Effector CD8-positive, alpha-beta T cell (primary cell): Measurements from ENCODE around the gene ARHGEF2.
"Not testable (repeated sequence)": the region's sequence is repeated elsewhere in the genome, so short reads cannot be mapped to it uniquely, and the experiment has no call there.

ENCODE experiments used
- DNase-seq: peaks from one replicate; lab custom pipeline; 2025; lab: John Stamatoyannopoulos, UW

ARHGEF2 gene

GRCh38 chr1:155944444-155944799 is 33.9 kb downstream of the ARHGEF2 start:
- DNase-seq: no peak

DNA sequence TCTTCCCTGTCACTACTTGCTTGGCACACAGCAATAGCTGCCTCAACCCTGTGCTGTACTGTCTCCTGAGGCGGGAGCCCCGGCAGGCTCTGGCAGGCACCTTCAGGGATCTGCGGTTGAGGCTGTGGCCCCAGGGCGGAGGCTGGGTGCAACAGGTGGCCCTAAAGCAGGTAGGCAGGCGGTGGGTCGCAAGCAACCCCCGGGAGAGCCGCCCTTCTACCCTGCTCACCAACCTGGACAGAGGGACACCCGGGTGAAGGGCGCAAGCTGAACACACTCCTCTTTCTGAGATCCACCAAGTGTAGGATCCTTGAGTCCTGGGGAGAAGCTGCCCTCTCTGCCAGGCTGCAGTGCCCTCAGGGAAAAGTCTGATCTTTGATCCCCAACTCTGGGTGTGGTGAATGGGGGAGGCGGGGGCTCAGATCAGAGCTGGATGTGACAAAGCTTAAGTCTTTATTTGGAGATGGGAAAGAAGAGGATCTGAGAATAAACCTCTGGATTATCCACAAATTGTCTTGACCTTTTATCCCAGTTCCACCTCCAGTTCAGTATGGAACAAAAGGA is 35.7 kb downstream of the ARHGEF2 start:
- DNase-seq: no peak

GRCh38 chr1:155941845-155942531 is 36.4 kb downstream of the ARHGEF2 start:
- DNase-seq: no peak

DNA sequence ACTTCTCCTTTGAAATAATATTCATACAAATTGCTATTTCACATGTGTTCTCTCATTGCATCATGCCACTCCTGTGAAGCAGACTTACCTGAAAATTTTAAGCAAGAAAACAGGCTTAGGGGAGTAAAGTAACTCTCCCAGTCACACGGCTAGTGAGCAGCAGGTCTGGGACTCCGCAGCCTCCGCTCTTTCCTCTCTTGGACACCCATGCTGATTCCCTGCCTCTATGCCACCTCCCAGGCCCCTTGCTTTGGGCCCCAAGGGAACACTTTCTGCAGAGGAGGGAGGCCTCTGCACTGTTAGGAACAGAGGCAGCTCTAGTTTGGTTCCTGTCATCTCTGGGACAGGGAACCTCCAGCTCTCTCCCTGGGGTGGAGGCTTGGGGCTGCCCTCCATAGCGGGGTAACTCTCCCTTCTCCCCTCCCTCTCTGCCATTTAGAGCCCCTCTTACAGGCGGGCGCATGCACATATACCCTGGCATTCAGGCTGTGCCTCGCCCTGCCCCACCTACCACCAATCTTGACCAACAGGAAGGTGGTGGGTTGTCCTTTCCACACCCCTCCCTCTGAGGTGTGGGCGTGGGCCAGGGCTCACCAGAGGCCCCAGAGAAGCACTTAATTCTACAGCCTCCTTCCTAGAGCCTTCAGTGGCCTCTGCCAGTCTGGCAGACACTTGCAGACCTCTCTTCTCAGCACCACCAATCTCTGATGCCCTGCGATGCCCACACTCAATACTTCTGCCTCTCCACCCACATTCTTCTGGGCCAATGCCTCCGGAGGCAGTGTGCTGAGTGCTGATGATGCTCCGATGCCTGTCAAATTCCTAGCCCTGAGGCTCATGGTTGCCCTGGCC is 37.1 kb downstream of the ARHGEF2 start, which contains the start of gene RXFP4:
RXFP4 (plus strand) TSS at position 646 of the 852 bp plus-strand sequence; CDS start at position 718, 72 bp downstream.
- no peak for DNase-seq

GRCh38 chr1:155940482-155940992 is 37.8 kb downstream of the ARHGEF2 start:
- no peak for DNase-seq

- DNase-seq: no peak
Observed at GRCh38 chr1:155938220-155938627, 40.1 kb downstream of the ARHGEF2 start.

DNA sequence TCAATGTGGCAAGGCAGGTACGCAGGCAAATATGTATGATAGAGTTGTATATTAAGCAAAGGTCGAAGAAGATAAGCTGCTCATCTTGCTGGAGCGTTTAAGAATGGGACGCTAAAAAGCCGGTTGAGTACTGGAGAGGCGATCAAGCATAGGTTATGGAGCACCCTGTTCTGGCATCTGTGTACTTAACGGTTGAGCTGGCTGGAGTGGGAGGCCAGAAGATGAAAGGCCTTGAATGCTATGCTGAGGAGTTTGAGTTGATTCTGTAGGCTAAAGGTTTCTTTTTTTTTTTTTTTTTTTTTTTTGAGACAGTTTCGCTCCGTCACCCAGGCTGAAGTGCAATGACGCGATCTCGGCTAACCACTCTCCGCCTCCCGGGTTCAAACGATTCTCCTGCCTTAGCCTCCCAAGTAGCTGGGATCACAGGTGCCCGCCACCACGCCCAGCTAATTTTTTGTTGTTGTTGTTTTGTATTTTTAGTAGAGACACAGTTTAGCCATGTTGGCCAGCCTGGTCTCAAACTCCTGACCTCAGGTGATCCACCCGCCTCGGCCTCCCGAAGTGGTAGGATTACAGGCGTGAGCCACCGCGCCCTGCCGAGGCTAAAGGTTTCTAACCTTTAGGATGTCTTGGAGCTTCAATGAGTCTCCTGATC is 43.3 kb downstream of the ARHGEF2 start:
- no peak for DNase-seq

- peak; percentile 89 for DNase-seq
Observed at GRCh38 chr1:155934097-155934935, 44.0 kb downstream of the ARHGEF2 start, which contains the start of gene KHDC4. Gene KHDC4 (minus strand): TSS chr1:155934413. CDS start chr1:155934373, 40 bp downstream.

DNA sequence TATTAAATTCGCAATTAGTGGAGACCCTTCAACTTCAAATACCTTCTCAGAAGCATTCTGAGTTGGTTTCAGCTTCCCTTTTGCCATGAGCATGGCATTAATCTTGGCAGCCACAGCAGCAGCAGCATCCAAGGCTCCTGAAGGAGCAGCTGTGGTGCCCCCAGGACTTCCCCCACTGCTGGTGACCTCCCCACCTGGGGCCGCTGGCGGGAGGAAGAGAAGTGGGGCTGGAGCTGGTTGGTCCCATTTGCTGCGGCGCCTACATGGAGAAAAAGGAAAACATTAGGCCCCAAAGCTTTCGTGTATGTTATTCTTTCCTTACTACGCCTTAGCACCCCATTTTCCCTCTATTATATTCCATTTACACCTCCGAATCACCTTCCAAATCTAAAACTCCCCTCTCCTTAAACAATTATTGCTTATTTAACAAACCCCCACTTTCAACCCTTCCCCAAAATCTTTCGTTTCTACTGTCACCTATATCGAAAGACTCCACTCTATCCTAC is 44.7 kb downstream of the ARHGEF2 start:
- DNase-seq: no peak

GRCh38 chr1:155932487-155932886 is 45.9 kb downstream of the ARHGEF2 start:
- no peak for DNase-seq

GRCh38 chr1:155932081-155932480 is 46.3 kb downstream of the ARHGEF2 start:
- no peak for DNase-seq

- DNase-seq: no peak
Observed at GRCh38 chr1:155931332-155932038, 46.9 kb downstream of the ARHGEF2 start.

- not testable (repeated sequence) for DNase-seq
Observed at GRCh38 chr1:155930725-155931124, 47.6 kb downstream of the ARHGEF2 start.

DNA sequence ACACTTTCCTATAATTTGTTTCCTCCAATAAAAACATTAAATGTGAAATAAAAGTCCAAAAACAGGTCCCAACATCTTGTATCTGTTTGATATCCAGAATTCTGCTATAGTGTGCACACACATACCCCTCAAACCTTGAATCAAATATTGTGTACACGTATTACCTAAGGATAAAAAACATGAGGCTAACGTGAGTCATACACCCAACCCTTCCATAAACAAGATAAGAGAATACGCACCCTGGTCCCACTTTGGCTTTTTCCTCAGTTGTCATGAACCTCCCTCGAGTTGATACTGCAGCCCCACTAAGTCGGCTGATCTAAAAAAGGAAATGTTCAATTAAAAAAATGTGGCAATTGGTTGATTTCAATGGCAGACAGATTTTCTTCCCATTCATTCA is 49.3 kb downstream of the ARHGEF2 start:
- DNase-seq: no peak

- no peak for DNase-seq
Observed at GRCh38 chr1:155925506-155925905, 52.8 kb downstream of the ARHGEF2 start.

GRCh38 chr1:155920717-155921116 is 57.6 kb downstream of the ARHGEF2 start:
- no peak for DNase-seq

DNA sequence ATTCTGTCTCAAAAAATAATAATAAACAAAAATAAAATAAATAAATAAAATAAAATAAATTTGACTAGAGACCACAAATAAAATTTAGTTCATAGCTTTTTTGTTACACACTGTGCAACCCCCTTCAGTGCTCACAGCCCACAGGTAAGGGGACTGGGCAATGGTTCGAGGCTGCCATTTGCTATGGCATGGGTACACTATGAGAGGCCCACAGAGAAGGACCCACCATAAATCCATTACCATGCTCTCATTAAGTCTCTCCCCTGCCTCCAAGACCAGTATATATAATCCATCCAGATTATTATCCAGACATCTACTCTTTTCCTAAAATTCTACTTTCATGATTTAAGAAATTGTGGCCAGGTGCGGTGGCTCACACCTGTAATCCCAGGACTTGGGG is 58.5 kb downstream of the ARHGEF2 start:
- no peak for DNase-seq

GRCh38 chr1:155918660-155919059 is 59.7 kb downstream of the ARHGEF2 start:
- DNase-seq: no peak

DNA sequence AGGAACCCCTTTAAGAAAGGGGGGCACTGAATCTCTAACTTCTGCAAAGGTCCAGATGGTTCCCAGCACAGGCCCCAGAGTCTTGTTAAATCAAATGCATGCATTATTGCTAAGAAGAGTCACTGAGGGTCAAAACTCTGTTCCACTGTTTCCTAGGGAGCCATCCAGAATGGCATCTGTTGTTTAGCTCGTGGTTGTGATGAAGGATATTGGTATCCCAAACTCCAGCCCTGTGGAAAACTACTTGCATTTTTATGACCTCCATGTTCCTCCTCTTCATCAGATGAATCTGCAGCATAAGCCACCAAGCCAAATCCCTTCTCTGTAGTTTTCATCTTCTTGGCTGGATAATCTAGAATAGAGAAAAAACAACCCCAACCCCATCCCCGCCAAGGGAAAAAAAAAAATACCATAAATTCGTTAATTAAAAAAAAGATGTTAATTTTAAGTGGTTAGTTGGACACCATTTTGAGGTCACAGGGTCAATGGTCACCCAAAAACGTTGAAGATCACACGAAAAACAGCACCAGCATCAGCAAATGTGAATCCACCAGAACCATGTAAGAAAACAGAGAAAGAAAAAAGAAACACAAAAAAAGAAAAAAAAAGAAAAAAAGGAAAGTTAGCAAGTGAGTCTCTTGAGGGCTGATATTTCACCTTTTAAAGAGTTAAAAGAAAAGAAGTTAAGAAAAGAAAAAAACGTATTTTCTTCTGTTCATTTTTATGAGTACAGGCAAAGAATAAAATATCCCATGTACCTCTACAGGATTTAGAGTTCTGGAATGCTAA is 64.2 kb downstream of the ARHGEF2 start:
- DNase-seq: no peak
